ENCODE measurements around the gene NUP93. TPM values are rescaled to one million over a fixed set of nuclear protein-coding genes. Genes with fewer than 3 reads are reported as not detected.
A peak's percentile ranks its signal among the peaks of the same experiment; 100 is the strongest.

NUP93 gene
- total and polyA plus RNA-seq, 9 of the 15 experiments (the other 6 are each of a cell fraction or from before 2014, with no cell fraction given) = 92.0 to 162 (median 121) TPM

DNA sequence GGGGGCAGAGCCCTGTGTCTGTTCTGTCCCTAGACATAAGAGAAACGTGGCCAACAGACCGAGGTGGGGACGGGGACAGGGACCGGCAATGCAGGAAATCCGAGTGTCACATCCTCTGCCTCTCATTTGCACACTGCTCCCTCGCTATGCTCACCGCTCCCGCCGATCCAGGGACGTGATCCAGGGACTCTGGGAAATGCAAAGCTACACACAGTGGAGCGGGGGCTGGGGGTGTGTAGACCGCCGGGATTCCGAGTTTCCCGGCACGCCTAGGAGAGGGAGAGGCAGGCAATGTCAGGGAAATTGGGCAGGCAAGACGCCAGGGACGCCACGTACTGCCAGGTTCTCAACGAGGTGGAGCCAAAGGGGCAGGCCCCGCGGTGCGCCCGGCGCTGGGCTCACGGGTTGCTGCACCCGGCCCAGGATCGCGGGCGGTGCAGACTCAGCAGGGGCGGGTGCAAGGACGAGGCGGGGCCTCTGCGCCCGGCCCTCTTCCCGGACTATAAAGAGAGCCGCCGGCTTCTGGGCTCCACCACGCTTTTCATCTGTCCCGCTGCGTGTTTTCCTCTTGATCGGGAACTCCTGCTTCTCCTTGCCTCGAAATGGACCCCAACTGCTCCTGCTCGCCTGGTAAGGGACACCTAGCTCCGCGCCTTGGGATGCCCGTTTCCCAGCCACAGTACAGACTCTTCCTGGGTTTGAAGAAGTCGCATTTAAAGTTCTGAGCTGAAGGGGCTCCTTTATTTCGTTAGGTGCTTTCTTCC, 47.8 kb upstream of the NUP93 start, which contains the start of gene MT1X (continued):
- TF ChIP-seq MCM2 (IDR thresholded peaks at IDR 0.05; ENCODE audit: low read depth) (no peak), ZC3H11A (IDR thresholded peaks at IDR 0.05; ENCODE audit: low read depth, low read length) (peak; percentile 93), HDAC2 (IDR thresholded peaks at IDR 0.05) (no peak), NONO (IDR thresholded peaks at IDR 0.05; ENCODE audit: low read depth in 2 of 2, low read length in 1 of 2) (no peak), ZFP1 (CRISPR knock-in tag; IDR thresholded peaks at IDR 0.05) (no peak), POLR2B (IDR thresholded peaks at IDR 0.05; ENCODE audit: low read depth, partially characterized antibody) (peak; percentile 35), PCBP2 (IDR thresholded peaks at IDR 0.05; ENCODE audit: low read depth, low read length, poor library complexity, severe bottlenecking) (no peak), RFX7 (CRISPR knock-in tag; IDR thresholded peaks at IDR 0.05) (no peak), MTF1 (CRISPR knock-in tag; IDR thresholded peaks at IDR 0.05; ENCODE audit: borderline replicate concordance) (peak; percentile 90), RBM17 (IDR thresholded peaks at IDR 0.05; ENCODE audit: borderline replicate concordance, low read depth, low read length) (no peak), POLR2A (conservative IDR thresholded peaks at IDR 0.05) (peak; percentile 80), SNIP1 (IDR thresholded peaks at IDR 0.05; ENCODE audit: low read depth) (no peak), ZNF586 (CRISPR knock-in tag; conservative IDR thresholded peaks at IDR 0.05) (no peak), MTA3 (IDR thresholded peaks at IDR 0.05; ENCODE audit: borderline replicate concordance) (peak; percentile 88), EP300 (IDR thresholded peaks at IDR 0.05; ENCODE audit: low read length) (no peak), HNRNPLL (IDR thresholded peaks at IDR 0.05; ENCODE audit: low read depth, low read length, poor library complexity, severe bottlenecking) (no peak), MEF2A (IDR thresholded peaks at IDR 0.05; ENCODE audit: control insufficient read depth, low read depth, low read length) (no peak), SMARCB1 (IDR thresholded peaks at IDR 0.05; ENCODE audit: insufficient read length, low read depth) (no peak), SRSF3 (IDR thresholded peaks at IDR 0.05; ENCODE audit: insufficient read depth, low read length) (no peak)
- TF ChIP-seq, protein P1, sequence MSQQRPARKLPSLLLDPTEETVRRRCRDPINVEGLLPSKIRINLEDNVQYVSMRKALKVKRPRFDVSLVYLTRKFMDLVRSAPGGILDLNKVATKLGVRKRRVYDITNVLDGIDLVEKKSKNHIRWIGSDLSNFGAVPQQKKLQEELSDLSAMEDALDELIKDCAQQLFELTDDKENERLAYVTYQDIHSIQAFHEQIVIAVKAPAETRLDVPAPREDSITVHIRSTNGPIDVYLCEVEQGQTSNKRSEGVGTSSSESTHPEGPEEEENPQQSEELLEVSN (IDR thresholded peaks at IDR 0.05; ENCODE audit: borderline replicate concordance in 1 of 2, extremely low read depth in 1 of 2, insufficient read depth in 1 of 2, insufficient read length in 1 of 2, low read depth in 1 of 2, low read length in 1 of 2, poor library complexity in 1 of 2, severe bottlenecking in 1 of 2) = peak in 1 of 2 experiments; percentile 26
- TF ChIP-seq, protein P2, sequence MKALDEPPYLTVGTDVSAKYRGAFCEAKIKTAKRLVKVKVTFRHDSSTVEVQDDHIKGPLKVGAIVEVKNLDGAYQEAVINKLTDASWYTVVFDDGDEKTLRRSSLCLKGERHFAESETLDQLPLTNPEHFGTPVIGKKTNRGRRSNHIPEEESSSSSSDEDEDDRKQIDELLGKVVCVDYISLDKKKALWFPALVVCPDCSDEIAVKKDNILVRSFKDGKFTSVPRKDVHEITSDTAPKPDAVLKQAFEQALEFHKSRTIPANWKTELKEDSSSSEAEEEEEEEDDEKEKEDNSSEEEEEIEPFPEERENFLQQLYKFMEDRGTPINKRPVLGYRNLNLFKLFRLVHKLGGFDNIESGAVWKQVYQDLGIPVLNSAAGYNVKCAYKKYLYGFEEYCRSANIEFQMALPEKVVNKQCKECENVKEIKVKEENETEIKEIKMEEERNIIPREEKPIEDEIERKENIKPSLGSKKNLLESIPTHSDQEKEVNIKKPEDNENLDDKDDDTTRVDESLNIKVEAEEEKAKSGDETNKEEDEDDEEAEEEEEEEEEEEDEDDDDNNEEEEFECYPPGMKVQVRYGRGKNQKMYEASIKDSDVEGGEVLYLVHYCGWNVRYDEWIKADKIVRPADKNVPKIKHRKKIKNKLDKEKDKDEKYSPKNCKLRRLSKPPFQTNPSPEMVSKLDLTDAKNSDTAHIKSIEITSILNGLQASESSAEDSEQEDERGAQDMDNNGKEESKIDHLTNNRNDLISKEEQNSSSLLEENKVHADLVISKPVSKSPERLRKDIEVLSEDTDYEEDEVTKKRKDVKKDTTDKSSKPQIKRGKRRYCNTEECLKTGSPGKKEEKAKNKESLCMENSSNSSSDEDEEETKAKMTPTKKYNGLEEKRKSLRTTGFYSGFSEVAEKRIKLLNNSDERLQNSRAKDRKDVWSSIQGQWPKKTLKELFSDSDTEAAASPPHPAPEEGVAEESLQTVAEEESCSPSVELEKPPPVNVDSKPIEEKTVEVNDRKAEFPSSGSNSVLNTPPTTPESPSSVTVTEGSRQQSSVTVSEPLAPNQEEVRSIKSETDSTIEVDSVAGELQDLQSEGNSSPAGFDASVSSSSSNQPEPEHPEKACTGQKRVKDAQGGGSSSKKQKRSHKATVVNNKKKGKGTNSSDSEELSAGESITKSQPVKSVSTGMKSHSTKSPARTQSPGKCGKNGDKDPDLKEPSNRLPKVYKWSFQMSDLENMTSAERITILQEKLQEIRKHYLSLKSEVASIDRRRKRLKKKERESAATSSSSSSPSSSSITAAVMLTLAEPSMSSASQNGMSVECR (CRISPR knock-in tag; IDR thresholded peaks at IDR 0.05) = no peak
- TF ChIP-seq, protein P3, sequence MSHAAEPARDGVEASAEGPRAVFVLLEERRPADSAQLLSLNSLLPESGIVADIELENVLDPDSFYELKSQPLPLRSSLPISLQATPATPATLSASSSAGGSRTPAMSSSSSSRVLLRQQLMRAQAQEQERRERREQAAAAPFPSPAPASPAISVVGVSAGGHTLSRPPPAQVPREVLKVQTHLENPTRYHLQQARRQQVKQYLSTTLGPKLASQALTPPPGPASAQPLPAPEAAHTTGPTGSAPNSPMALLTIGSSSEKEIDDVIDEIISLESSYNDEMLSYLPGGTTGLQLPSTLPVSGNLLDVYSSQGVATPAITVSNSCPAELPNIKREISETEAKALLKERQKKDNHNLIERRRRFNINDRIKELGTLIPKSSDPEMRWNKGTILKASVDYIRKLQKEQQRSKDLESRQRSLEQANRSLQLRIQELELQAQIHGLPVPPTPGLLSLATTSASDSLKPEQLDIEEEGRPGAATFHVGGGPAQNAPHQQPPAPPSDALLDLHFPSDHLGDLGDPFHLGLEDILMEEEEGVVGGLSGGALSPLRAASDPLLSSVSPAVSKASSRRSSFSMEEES (CRISPR knock-in tag; IDR thresholded peaks at IDR 0.05) = no peak

Measured in K562 (cell line).